ENCODE results near the gene FAM174B. TPM values are rescaled to one million over a fixed set of nuclear protein-coding genes. Genes with fewer than 3 reads are reported as not detected.

The FAM174B gene
- total RNA-seq, 1 donor, result 5.1 TPM

GRCh38 chr15:92657486-92657885 lies 1.9 kb upstream of the FAM174B start:
- DNase-seq (ENCODE audit: insufficient read length, low spot score, missing footprints), result no peak
- no peaks in the 10 kb centered on the region for H3K79me2 ChIP-seq (ENCODE audit: insufficient read depth, low read length)
- TF ChIP-seq, protein P1, sequence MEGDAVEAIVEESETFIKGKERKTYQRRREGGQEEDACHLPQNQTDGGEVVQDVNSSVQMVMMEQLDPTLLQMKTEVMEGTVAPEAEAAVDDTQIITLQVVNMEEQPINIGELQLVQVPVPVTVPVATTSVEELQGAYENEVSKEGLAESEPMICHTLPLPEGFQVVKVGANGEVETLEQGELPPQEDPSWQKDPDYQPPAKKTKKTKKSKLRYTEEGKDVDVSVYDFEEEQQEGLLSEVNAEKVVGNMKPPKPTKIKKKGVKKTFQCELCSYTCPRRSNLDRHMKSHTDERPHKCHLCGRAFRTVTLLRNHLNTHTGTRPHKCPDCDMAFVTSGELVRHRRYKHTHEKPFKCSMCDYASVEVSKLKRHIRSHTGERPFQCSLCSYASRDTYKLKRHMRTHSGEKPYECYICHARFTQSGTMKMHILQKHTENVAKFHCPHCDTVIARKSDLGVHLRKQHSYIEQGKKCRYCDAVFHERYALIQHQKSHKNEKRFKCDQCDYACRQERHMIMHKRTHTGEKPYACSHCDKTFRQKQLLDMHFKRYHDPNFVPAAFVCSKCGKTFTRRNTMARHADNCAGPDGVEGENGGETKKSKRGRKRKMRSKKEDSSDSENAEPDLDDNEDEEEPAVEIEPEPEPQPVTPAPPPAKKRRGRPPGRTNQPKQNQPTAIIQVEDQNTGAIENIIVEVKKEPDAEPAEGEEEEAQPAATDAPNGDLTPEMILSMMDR (IDR thresholded peaks at IDR 0.05; ENCODE audit: extremely low read depth, low read depth, low read length), result no peak
- no peak overlapping the region for H3K4me3 ChIP-seq (ENCODE audit: insufficient read depth, low read length)
- no peak overlapping the region for H3K4me2 ChIP-seq (ENCODE audit: insufficient read depth, low read length)
- no peak overlapping the region for H2AFZ ChIP-seq (ENCODE audit: low read length)
- peaks cover 18% of the 10 kb centered on the region for H3K27me3 ChIP-seq (ENCODE audit: insufficient read depth, low read length)
- H3K9me3 ChIP-seq (ENCODE audit: low read depth, low read length), result no peaks in the 10 kb centered on the region
- H3K4me1 ChIP-seq (ENCODE audit: insufficient read depth, low read length), result no peaks in the 10 kb centered on the region
- H3K27ac ChIP-seq (ENCODE audit: low read depth, low read length), result no peak overlapping the region
- no peaks in the 10 kb centered on the region for H3K36me3 ChIP-seq (ENCODE audit: insufficient read depth, low read length)
- H4K20me1 ChIP-seq (ENCODE audit: insufficient read depth, low read length), result no peaks in the 10 kb centered on the region

DNA sequence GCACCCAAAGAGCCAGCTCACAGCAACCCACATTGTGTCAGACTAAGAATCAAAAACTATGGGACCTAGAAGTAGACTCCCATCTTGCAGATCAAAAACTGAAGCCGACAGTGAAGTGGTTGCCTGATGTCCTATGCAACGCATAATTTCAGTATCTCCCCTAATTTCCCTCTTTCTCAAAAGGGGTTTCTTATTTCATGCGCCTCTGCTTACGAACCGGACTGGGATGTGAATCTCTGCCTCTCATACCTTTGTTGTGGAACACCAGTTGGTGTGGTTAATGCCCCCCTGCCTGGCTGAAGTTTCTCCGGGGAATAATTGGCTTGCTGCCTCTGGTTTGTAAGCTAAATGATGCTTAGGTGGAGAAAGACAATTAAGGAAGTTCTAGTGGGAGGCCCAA lies 514 bp upstream of the FAM174B start:
- H3K4me3 ChIP-seq (ENCODE audit: insufficient read depth, low read length), result no peak overlapping the region
- TF ChIP-seq, protein P1 (IDR thresholded peaks at IDR 0.05; ENCODE audit: extremely low read depth, low read depth, low read length), result no peak
- DNase-seq (ENCODE audit: insufficient read length, low spot score, missing footprints), result peak; percentile 91
- no peaks in the 10 kb centered on the region for H3K9me3 ChIP-seq (ENCODE audit: low read depth, low read length)
- H3K4me1 ChIP-seq (ENCODE audit: insufficient read depth, low read length), result no peaks in the 10 kb centered on the region
- H3K27me3 ChIP-seq (ENCODE audit: insufficient read depth, low read length), result peaks cover 18% of the 10 kb centered on the region
- H4K20me1 ChIP-seq (ENCODE audit: insufficient read depth, low read length), result no peaks in the 10 kb centered on the region
- no peak overlapping the region for H3K27ac ChIP-seq (ENCODE audit: low read depth, low read length)
- H2AFZ ChIP-seq (ENCODE audit: low read length), result no peak overlapping the region
- H3K36me3 ChIP-seq (ENCODE audit: insufficient read depth, low read length), result no peaks in the 10 kb centered on the region
- no peak overlapping the region for H3K4me2 ChIP-seq (ENCODE audit: insufficient read depth, low read length)
- no peaks in the 10 kb centered on the region for H3K79me2 ChIP-seq (ENCODE audit: insufficient read depth, low read length)

- Histone ChIP-seq H2AFZ (ENCODE audit: low read length) (no peak overlapping the region), H3K27ac (ENCODE audit: low read depth, low read length) (no peak overlapping the region), H3K79me2 (ENCODE audit: insufficient read depth, low read length) (no peaks in the 10 kb centered on the region), H4K20me1 (ENCODE audit: insufficient read depth, low read length) (no peaks in the 10 kb centered on the region), H3K36me3 (ENCODE audit: insufficient read depth, low read length) (no peaks in the 10 kb centered on the region), H3K9me3 (ENCODE audit: low read depth, low read length) (no peaks in the 10 kb centered on the region), H3K4me2 (ENCODE audit: insufficient read depth, low read length) (no peak overlapping the region), H3K4me1 (ENCODE audit: insufficient read depth, low read length) (no peaks in the 10 kb centered on the region), H3K4me3 (ENCODE audit: insufficient read depth, low read length) (no peak overlapping the region), H3K27me3 (ENCODE audit: insufficient read depth, low read length) (peaks cover 18% of the 10 kb centered on the region)
- TF ChIP-seq, protein P1 (IDR thresholded peaks at IDR 0.05; ENCODE audit: extremely low read depth, low read depth, low read length), result no peak
- no peak for DNase-seq (ENCODE audit: insufficient read length, low spot score, missing footprints)
Measured at GRCh38 chr15:92654662-92655061, 913 bp downstream of the FAM174B start.

GRCh38 chr15:92653836-92654539 lies 1.6 kb downstream of the FAM174B start:
- Histone ChIP-seq H3K36me3 (ENCODE audit: insufficient read depth, low read length) (no peaks in the 10 kb centered on the region), H3K27me3 (ENCODE audit: insufficient read depth, low read length) (peaks cover 18% of the 10 kb centered on the region), H3K4me1 (ENCODE audit: insufficient read depth, low read length) (no peaks in the 10 kb centered on the region), H3K9me3 (ENCODE audit: low read depth, low read length) (no peaks in the 10 kb centered on the region), H3K4me2 (ENCODE audit: insufficient read depth, low read length) (no peak overlapping the region), H2AFZ (ENCODE audit: low read length) (no peak overlapping the region), H3K4me3 (ENCODE audit: insufficient read depth, low read length) (no peak overlapping the region), H3K27ac (ENCODE audit: low read depth, low read length) (no peak overlapping the region), H3K79me2 (ENCODE audit: insufficient read depth, low read length) (no peaks in the 10 kb centered on the region), H4K20me1 (ENCODE audit: insufficient read depth, low read length) (no peaks in the 10 kb centered on the region)
- TF ChIP-seq, protein P1 (IDR thresholded peaks at IDR 0.05; ENCODE audit: extremely low read depth, low read depth, low read length), result no peak
- no peak for DNase-seq (ENCODE audit: insufficient read length, low spot score, missing footprints)

All from osteoblast (primary cell).